GM19438 (cell line): ENCODE results near the gene WDR88.
"Not testable (repeated sequence)": the region's sequence is repeated elsewhere in the genome, so short reads cannot be mapped to it uniquely, and the experiment has no call there.

ENCODE experiments used
- ATAC-seq: cut with Tn5 transposase; IDR thresholded peaks from one replicate; pipeline ENCODE4 v1.9.1; 2021; ENCODE audit warnings: low read depth; ENCODE audit not compliant: unreplicated experiment

Gene WDR88

GRCh38 chr19:33208904-33209849, 77.3 kb downstream of the WDR88 start:
- no peak for ATAC-seq

GRCh38 chr19:33209850-33210230, 77.9 kb downstream of the WDR88 start:
- ATAC-seq = not testable (repeated sequence)

GRCh38 chr19:33210266-33210940, 78.5 kb downstream of the WDR88 start:
- ATAC-seq = no peak

GRCh38 chr19:33211794-33212435, 80.0 kb downstream of the WDR88 start:
- ATAC-seq = no peak

GRCh38 chr19:33212436-33213172, 80.7 kb downstream of the WDR88 start:
- ATAC-seq = no peak

- no peak for ATAC-seq
These were observed 82.7 kb downstream of the WDR88 start for GRCh38 chr19:33214596-33214995.

- ATAC-seq = no peak
These were observed 83.7 kb downstream of the WDR88 start for GRCh38 chr19:33215438-33216197.

- ATAC-seq = no peak
These were observed 84.4 kb downstream of the WDR88 start for GRCh38 chr19:33216198-33216830.

- ATAC-seq = no peak
These were observed 86.0 kb downstream of the WDR88 start for GRCh38 chr19:33217881-33218280.

GRCh38 chr19:33219261-33219815, 87.4 kb downstream of the WDR88 start:
- ATAC-seq = no peak

GRCh38 chr19:33220115-33220514, 88.2 kb downstream of the WDR88 start:
- no peak for ATAC-seq

GRCh38 chr19:33220735-33221134, 88.8 kb downstream of the WDR88 start:
- ATAC-seq = no peak

GRCh38 chr19:33221638-33222037, 89.7 kb downstream of the WDR88 start:
- ATAC-seq = no peak

- ATAC-seq = not testable (repeated sequence)
These were observed 90.3 kb downstream of the WDR88 start for GRCh38 chr19:33222255-33222654.

GRCh38 chr19:33224694-33225457, 93.0 kb downstream of the WDR88 start:
- ATAC-seq = no peak
